RPMI7951 (cell line): Measurements from ENCODE around the gene ZNF181. TPM values are rescaled to one million over a fixed set of nuclear protein-coding genes. Genes with fewer than 3 reads are reported as not detected.
A peak's percentile ranks its signal among the peaks of the same experiment; 100 is the strongest.
"Not testable (repeated sequence)": the region's sequence is repeated elsewhere in the genome, so short reads cannot be mapped to it uniquely, and the experiment has no call there.

Experiments
- DNase-seq: peaks from one replicate; pipeline ENCODE4 v3.0.0-alpha.2; 2012; ENCODE audit warnings: low read depth
- total RNA-seq: library from RNA; depleted of rRNA; stranded (reverse); fragments of >200 nt; shearing (Covaris generic); gene quantifications from 2 replicates; pipeline ENCODE4 v1.2.3, GENCODE V29; 2014; rRNA removed

Gene ZNF181
- total RNA-seq, result 10.8 and 16.8 TPM in 2 replicates

- DNase-seq, result peak; percentile 92
Observed at GRCh38 chr19:34733746-34734536, at the start of gene ZNF181. TSS of gene ZNF181 (plus strand) at chr19:34734243. CDS start at chr19:34735038, 795 bp downstream.

GRCh38 chr19:34685266-34685665 is 48.8 kb upstream of the ZNF181 start:
- DNase-seq, result not testable (repeated sequence)

GRCh38 chr19:34686455-34686854 is 47.6 kb upstream of the ZNF181 start:
- DNase-seq, result no peak

- no peak for DNase-seq
Observed at GRCh38 chr19:34687348-34687747, 46.7 kb upstream of the ZNF181 start.

- DNase-seq, result no peak
Observed at GRCh38 chr19:34688592-34688991, 45.5 kb upstream of the ZNF181 start.

GRCh38 chr19:34690372-34690771 is 43.7 kb upstream of the ZNF181 start:
- no peak for DNase-seq

- DNase-seq, result no peak
Observed at GRCh38 chr19:34692549-34692948, 41.5 kb upstream of the ZNF181 start.

GRCh38 chr19:34707661-34708060 is 26.4 kb upstream of the ZNF181 start:
- no peak for DNase-seq

GRCh38 chr19:34711890-34712289 is 22.2 kb upstream of the ZNF181 start:
- no peak for DNase-seq

- DNase-seq, result peak; percentile 77
Observed at GRCh38 chr19:34712395-34713261, 21.4 kb upstream of the ZNF181 start.

- no peak for DNase-seq
Observed at GRCh38 chr19:34713262-34713637, 20.8 kb upstream of the ZNF181 start.

- DNase-seq, result no peak
Observed at GRCh38 chr19:34715357-34715756, 18.7 kb upstream of the ZNF181 start.

GRCh38 chr19:34722353-34722752 is 11.7 kb upstream of the ZNF181 start:
- peak; percentile 6 for DNase-seq

- DNase-seq, result no peak
Observed at GRCh38 chr19:34725400-34725799, 8.6 kb upstream of the ZNF181 start.

GRCh38 chr19:34731019-34731829 is 2.8 kb upstream of the ZNF181 start:
- no peak for DNase-seq

- DNase-seq, result no peak
Observed at GRCh38 chr19:34731964-34732363, 2.1 kb upstream of the ZNF181 start.

- DNase-seq, result no peak
Observed at GRCh38 chr19:34732612-34733211, 1.3 kb upstream of the ZNF181 start.

- no peak for DNase-seq
Observed at GRCh38 chr19:34733266-34733745, 737 bp upstream of the ZNF181 start.

- no peak for DNase-seq
Observed at GRCh38 chr19:34734537-34735103, 577 bp downstream of the ZNF181 start.

- no peak for DNase-seq
Observed at GRCh38 chr19:34744896-34745690, 11.1 kb downstream of the ZNF181 start.
